Caco-2 (cell line): Measurements from ENCODE around the gene NBEAL2. TPM values are rescaled to one million over a fixed set of nuclear protein-coding genes. Genes with fewer than 3 reads are reported as not detected.
"Not testable (repeated sequence)": the region's sequence is repeated elsewhere in the genome, so short reads cannot be mapped to it uniquely, and the experiment has no call there.

Experiments used
- BruUV-seq: library from RNA; stranded (reverse); fragments of 400-500 nt; replicated peaks from 2 replicates; lab custom pipeline; 2021; lab: Mats Ljungman, UMichigan
- CTCF ChIA-PET: fragments of 300-600 bp; sonication (Branson Sonifier 250); formaldehyde crosslinking; loops from one replicate; lab custom pipeline; 2022; ENCODE audit warnings: antibody characterized with exemption; lab: Charles Lee
- POLR2A ChIA-PET: fragments of 300-600 bp; sonication (Branson Sonifier 250); formaldehyde crosslinking; loops from one replicate; lab custom pipeline; 2022; ENCODE audit warnings: antibody characterized with exemption; lab: Charles Lee
- DNase-seq, 2 experiments: peaks; one replicate each; pipeline versions ENCODE4 v3.0.0 to v3.0.0-alpha.2; 2020 to 2022
- H3K27me3 ChIP-seq: replicated peaks from 2 replicates; pipeline ENCODE4 v1.6.0; 2011; ENCODE audit warnings: low read length; ENCODE audit not compliant: control insufficient read depth, insufficient read depth
- H3K36me3 ChIP-seq: 2 replicates; pipeline ENCODE4 v1.5.1; 2011; ENCODE audit warnings: low read length; ENCODE audit not compliant: control insufficient read depth, insufficient read depth
- H3K4me1 ChIP-seq: fragments of 250-450 bp; sonication (Bioruptor Pico); 2 replicates; pipeline ENCODE4 v1.5.1; 2020; ENCODE audit warnings: mild to moderate bottlenecking
- H3K4me3 ChIP-seq: 2 replicates; pipeline ENCODE4 v1.5.1; 2011; ENCODE audit warnings: low read depth, mild to moderate bottlenecking, control low read depth, low read length
- H3K9me3 ChIP-seq: fragments of 250-450 bp; sonication (Bioruptor Pico); 2 replicates; pipeline ENCODE4 v1.5.1; 2020; ENCODE audit warnings: mild to moderate bottlenecking, moderate library complexity
- H3K27ac Mint-ChIP-seq: one replicate; pipeline ENCODE4 v1.8.0; 2022; ENCODE audit warnings: mixed read lengths; ENCODE audit not compliant: unreplicated experiment
- H3K27me3 Mint-ChIP-seq: one replicate; pipeline ENCODE4 v1.8.0; 2022; ENCODE audit warnings: mixed read lengths; ENCODE audit not compliant: insufficient read depth, unreplicated experiment
- H3K36me3 Mint-ChIP-seq: one replicate; pipeline ENCODE4 v1.8.0; 2022; ENCODE audit warnings: mild to moderate bottlenecking, mixed read lengths; ENCODE audit not compliant: insufficient read depth, unreplicated experiment
- H3K4me1 Mint-ChIP-seq: one replicate; pipeline ENCODE4 v1.8.0; 2022; ENCODE audit warnings: low read depth, mixed read lengths; ENCODE audit not compliant: unreplicated experiment
- H3K4me3 Mint-ChIP-seq: one replicate; pipeline ENCODE4 v1.8.0; 2022; ENCODE audit warnings: mild to moderate bottlenecking, moderate library complexity, mixed read lengths; ENCODE audit not compliant: unreplicated experiment
- H3K9me3 Mint-ChIP-seq: one replicate; pipeline ENCODE4 v1.8.0; 2022; ENCODE audit warnings: mixed read lengths; ENCODE audit not compliant: unreplicated experiment
- intact Hi-C: fragments of 100-400 bp; cut with micrococcal nuclease; formaldehyde crosslinking; loops from one replicate; pipeline ENCODE4 v1.10.0; 2022; ENCODE audit not compliant: unreplicated experiment
- total RNA-seq: library from RNA; stranded (reverse); gene quantifications from 2 replicates; pipeline ENCODE4 v1.2.3, GENCODE V29; 2022
- TF ChIP-seq, protein P1 (sequence below), 2 experiments: fragments of 200-600 bp in 1 of 2; IDR thresholded peaks; 1 replicate in 1 of 2; 2 replicates in 1 of 2; pipeline versions ENCODE4 v1.5.1 to v1.8.0; 2011 to 2022; ENCODE audit warnings: antibody characterized with exemption in 1 of 2, control low read depth in 1 of 2, inconsistent platforms in 1 of 2, low read depth in 1 of 2, low read length in 1 of 2, mild to moderate bottlenecking in 1 of 2, moderate library complexity in 1 of 2; ENCODE audit not compliant: insufficient read depth in 1 of 2, severe bottlenecking in 1 of 2, unreplicated experiment in 1 of 2

Gene NBEAL2
- total RNA-seq, 1 experiment from 2014 or later, result 62.4 TPM

DNA sequence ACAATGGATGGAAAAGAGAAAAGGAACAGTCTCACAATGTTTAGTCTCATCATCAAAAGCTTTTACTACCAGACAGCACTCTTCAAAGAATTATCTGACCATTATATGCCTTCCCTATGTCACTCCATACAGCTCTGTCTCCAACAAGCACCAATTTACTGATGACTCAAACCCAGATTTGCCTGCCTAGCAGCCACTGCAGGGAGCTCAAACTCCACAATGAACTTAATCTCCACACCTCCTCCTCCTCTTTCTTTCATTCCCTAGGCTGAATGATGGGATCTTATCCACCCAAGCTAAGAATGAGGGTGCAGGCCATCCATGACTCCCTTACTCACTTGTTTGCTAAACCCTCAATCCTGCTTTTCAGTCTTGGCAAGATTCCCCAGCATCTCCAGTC is 45.5 kb downstream of the NBEAL2 start:
- Mint-ChIP-seq H3K36me3 (peaks cover 18% of the 10 kb centered on the region), H3K27ac (no peak overlapping the region), H3K27me3 (no peaks in the 10 kb centered on the region), H3K4me1 (peaks cover 16% of the 10 kb centered on the region), H3K4me3 (no peak overlapping the region), H3K9me3 (no peaks in the 10 kb centered on the region)
- CTCF ChIA-PET, result no interaction called here
- H3K4me3 ChIP-seq, result no peak overlapping the region
- no TSS peak for BruUV-seq
- intact Hi-C loops, result no loop called here
- POLR2A ChIA-PET, result no interaction called here
- H3K36me3 ChIP-seq, result no peaks in the 10 kb centered on the region
- no peaks in the 10 kb centered on the region for H3K27me3 ChIP-seq
- no peaks in the 10 kb centered on the region for H3K9me3 ChIP-seq
- H3K4me1 ChIP-seq, result peaks cover 12% of the 10 kb centered on the region
- DNase-seq, result no peak
- TF ChIP-seq, protein P1, sequence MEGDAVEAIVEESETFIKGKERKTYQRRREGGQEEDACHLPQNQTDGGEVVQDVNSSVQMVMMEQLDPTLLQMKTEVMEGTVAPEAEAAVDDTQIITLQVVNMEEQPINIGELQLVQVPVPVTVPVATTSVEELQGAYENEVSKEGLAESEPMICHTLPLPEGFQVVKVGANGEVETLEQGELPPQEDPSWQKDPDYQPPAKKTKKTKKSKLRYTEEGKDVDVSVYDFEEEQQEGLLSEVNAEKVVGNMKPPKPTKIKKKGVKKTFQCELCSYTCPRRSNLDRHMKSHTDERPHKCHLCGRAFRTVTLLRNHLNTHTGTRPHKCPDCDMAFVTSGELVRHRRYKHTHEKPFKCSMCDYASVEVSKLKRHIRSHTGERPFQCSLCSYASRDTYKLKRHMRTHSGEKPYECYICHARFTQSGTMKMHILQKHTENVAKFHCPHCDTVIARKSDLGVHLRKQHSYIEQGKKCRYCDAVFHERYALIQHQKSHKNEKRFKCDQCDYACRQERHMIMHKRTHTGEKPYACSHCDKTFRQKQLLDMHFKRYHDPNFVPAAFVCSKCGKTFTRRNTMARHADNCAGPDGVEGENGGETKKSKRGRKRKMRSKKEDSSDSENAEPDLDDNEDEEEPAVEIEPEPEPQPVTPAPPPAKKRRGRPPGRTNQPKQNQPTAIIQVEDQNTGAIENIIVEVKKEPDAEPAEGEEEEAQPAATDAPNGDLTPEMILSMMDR (IDR thresholded peaks at IDR 0.05; ENCODE audit: insufficient read depth in 1 of 2, low read depth in 1 of 2, low read length in 1 of 2, severe bottlenecking in 1 of 2, unreplicated experiment in 1 of 2), result no peak

- H3K27ac Mint-ChIP-seq, result not testable (repeated sequence)
- H3K4me1 Mint-ChIP-seq, result peaks cover 16% of the 10 kb centered on the region
Measured at GRCh38 chr3:47026432-47026831, 47.0 kb downstream of the NBEAL2 start.

GRCh38 chr3:47028146-47028545 is 48.7 kb downstream of the NBEAL2 start:
- H3K27ac Mint-ChIP-seq, result no peak overlapping the region
- no peak overlapping the region for H3K4me3 ChIP-seq
- H3K4me1 Mint-ChIP-seq, result peaks cover 16% of the 10 kb centered on the region
- H3K4me3 Mint-ChIP-seq, result no peak overlapping the region
- CTCF ChIA-PET, result no interaction called here
- no peaks in the 10 kb centered on the region for H3K27me3 ChIP-seq
- no peaks in the 10 kb centered on the region for H3K27me3 Mint-ChIP-seq
- H3K9me3 ChIP-seq, result no peaks in the 10 kb centered on the region
- TF ChIP-seq, protein P1 (IDR thresholded peaks at IDR 0.05; ENCODE audit: insufficient read depth in 1 of 2, low read depth in 1 of 2, low read length in 1 of 2, severe bottlenecking in 1 of 2, unreplicated experiment in 1 of 2), result no peak
- no peak for DNase-seq
- peaks cover 12% of the 10 kb centered on the region for H3K4me1 ChIP-seq
- H3K36me3 ChIP-seq, result no peaks in the 10 kb centered on the region
- intact Hi-C loops, result no loop called here
- no peaks in the 10 kb centered on the region for H3K9me3 Mint-ChIP-seq
- no TSS peak for BruUV-seq
- H3K36me3 Mint-ChIP-seq, result peaks cover 32% of the 10 kb centered on the region
- POLR2A ChIA-PET, result no interaction called here

More at GRCh38 chr3:47026432-47026831, 47.0 kb downstream of the NBEAL2 start:
- H3K9me3 Mint-ChIP-seq, H3K4me3 Mint-ChIP-seq, POLR2A ChIA-PET, CTCF ChIA-PET, H3K36me3 ChIP-seq, H3K9me3 ChIP-seq, BruUV-seq, H3K27me3 Mint-ChIP-seq, intact Hi-C loops, DNase-seq, H3K27me3 ChIP-seq, H3K4me3 ChIP-seq: not testable (repeated sequence)
- H3K36me3 Mint-ChIP-seq, result peaks cover 26% of the 10 kb centered on the region
- H3K4me1 ChIP-seq, result peaks cover 12% of the 10 kb centered on the region

- peaks cover 12% of the 10 kb centered on the region for H3K4me1 ChIP-seq
- no peak overlapping the region for H3K4me3 ChIP-seq
- Mint-ChIP-seq H3K9me3 (no peaks in the 10 kb centered on the region), H3K36me3 (peaks cover 37% of the 10 kb centered on the region), H3K4me1 (peaks cover 16% of the 10 kb centered on the region), H3K27ac (no peak overlapping the region), H3K4me3 (no peak overlapping the region), H3K27me3 (no peaks in the 10 kb centered on the region)
- H3K27me3 ChIP-seq, result no peaks in the 10 kb centered on the region
- intact Hi-C loops, result no loop called here
- no peak for DNase-seq
- H3K36me3 ChIP-seq, result no peaks in the 10 kb centered on the region
- H3K9me3 ChIP-seq, result no peaks in the 10 kb centered on the region
- no TSS peak for BruUV-seq
- CTCF ChIA-PET, result no interaction called here
- POLR2A ChIA-PET, result no interaction called here
- TF ChIP-seq, protein P1 (IDR thresholded peaks at IDR 0.05; ENCODE audit: insufficient read depth in 1 of 2, low read depth in 1 of 2, low read length in 1 of 2, severe bottlenecking in 1 of 2, unreplicated experiment in 1 of 2), result no peak
Measured at GRCh38 chr3:47028667-47029066, 49.2 kb downstream of the NBEAL2 start.

- CTCF ChIA-PET, H3K9me3 Mint-ChIP-seq, H3K4me1 Mint-ChIP-seq, H3K27ac Mint-ChIP-seq, DNase-seq, H3K9me3 ChIP-seq, H3K36me3 ChIP-seq, BruUV-seq, H3K27me3 Mint-ChIP-seq, H3K4me3 Mint-ChIP-seq, H3K27me3 ChIP-seq, H3K4me3 ChIP-seq, intact Hi-C loops: not testable (repeated sequence)
- peaks cover 50% of the 10 kb centered on the region for H3K36me3 Mint-ChIP-seq
- POLR2A ChIA-PET, result interaction anchor here (0.6 kb wide), 1 partner anchor 54 kb away, joined by 6 read pairs; no protein-coding TSS in a partner anchor
- H3K4me1 ChIP-seq, result peaks cover 12% of the 10 kb centered on the region
Measured at GRCh38 chr3:47031041-47031440, 51.6 kb downstream of the NBEAL2 start.
